Measurements from ENCODE around the gene ZFYVE16.

- TF ChIP-seq GATA3 (IDR thresholded peaks at IDR 0.05; ENCODE audit: low read depth, low read length) (no peak), GATA2 (IDR thresholded peaks at IDR 0.05; ENCODE audit: low read depth, low read length) (no peak)
Measured at GRCh38 chr5:80408484-80409366, 861 bp downstream of the ZFYVE16 start.
